CD14-positive monocyte (primary cell): ENCODE data around the gene C10orf143. TPM values are rescaled to one million over a fixed set of nuclear protein-coding genes. Genes with fewer than 3 reads are reported as not detected.

Experiments used
- DNase-seq, 3 donors: peaks; one replicate each; pipeline ENCODE4 v3.0.0-alpha.2; 2011 to 2022
- H2AFZ ChIP-seq: 2 replicates; pipeline ENCODE4 v1.6.0; 2012; ENCODE audit warnings: mild to moderate bottlenecking, low read depth, low read length, inconsistent platforms; ENCODE audit not compliant: insufficient read depth, poor library complexity, severe bottlenecking
- H3K27ac ChIP-seq, 2 donors: 1 replicate in 1 of 2; 2 replicates in 1 of 2; pipeline ENCODE4 v1.5.1; 2012 to 2013; ENCODE audit warnings: low read length in 2 of 2, control low read depth in 1 of 2, inconsistent platforms in 1 of 2, low read depth in 1 of 2, mild to moderate bottlenecking in 1 of 2
- H3K27me3 ChIP-seq, 2 donors: one replicate each; pipeline versions ENCODE4 v1.6.0 to v1.6.1; 2011 to 2013; ENCODE audit warnings: low read length in 2 of 2; ENCODE audit not compliant: control insufficient read depth in 2 of 2, insufficient read depth in 2 of 2
- H3K36me3 ChIP-seq, 2 donors: replicated peaks in 1 of 2; 1 replicate in 1 of 2; 2 replicates in 1 of 2; pipeline versions ENCODE4 v1.5.1 to v1.6.1; 2012 to 2013; ENCODE audit warnings: low read length in 2 of 2, control low read depth in 1 of 2, inconsistent platforms in 1 of 2, mild to moderate bottlenecking in 1 of 2; ENCODE audit not compliant: insufficient read depth in 2 of 2, control insufficient read depth in 1 of 2
- H3K4me1 ChIP-seq, 2 donors: 1 replicate in 1 of 2; 2 replicates in 1 of 2; pipeline versions ENCODE4 v1.5.1 to v1.6.1; 2012 to 2013; ENCODE audit warnings: low read length in 2 of 2, control low read depth in 1 of 2, inconsistent platforms in 1 of 2, mild to moderate bottlenecking in 1 of 2, moderate library complexity in 1 of 2; ENCODE audit not compliant: insufficient read depth in 2 of 2, control insufficient read depth in 1 of 2
- H3K4me2 ChIP-seq: replicated peaks from 2 replicates; pipeline ENCODE3; 2012; ENCODE audit warnings: low read length, moderate library complexity, mild to moderate bottlenecking; ENCODE audit not compliant: poor library complexity, severe bottlenecking; ENCODE audit errors: extremely low read depth
- H3K4me3 ChIP-seq, 3 experiments: fragments of 200-600 bp in 1 of 3; sonication (generic) in 1 of 3; replicated peaks in 1 of 3; 1 replicate in 2 of 3; 2 replicates in 1 of 3; pipeline ENCODE4 v1.5.1; 2011 to 2013; ENCODE audit warnings: low read length in 3 of 3, mild to moderate bottlenecking in 3 of 3, control low read depth in 2 of 3, low read depth in 2 of 3, inconsistent platforms in 1 of 3, moderate library complexity in 1 of 3
- H3K79me2 ChIP-seq: 2 replicates; pipeline ENCODE4 v1.6.0; 2012; ENCODE audit warnings: mild to moderate bottlenecking, control low read depth, inconsistent platforms, low read length, moderate library complexity; ENCODE audit not compliant: insufficient read depth
- H3K9ac ChIP-seq: 2 replicates; pipeline ENCODE4 v1.6.0; 2017; ENCODE audit warnings: low read length, mild to moderate bottlenecking; ENCODE audit not compliant: insufficient read depth, poor library complexity, severe bottlenecking
- H3K9me3 ChIP-seq, 2 donors: replicated peaks in 1 of 2; 1 replicate in 1 of 2; 2 replicates in 1 of 2; pipeline versions ENCODE4 v1.5.1 to v1.6.1; 2012 to 2013; ENCODE audit warnings: low read length in 2 of 2, control low read depth in 1 of 2; ENCODE audit not compliant: control insufficient read depth in 1 of 2, insufficient read depth in 1 of 2
- H4K20me1 ChIP-seq: 2 replicates; pipeline ENCODE4 v1.6.0; 2012; ENCODE audit warnings: mild to moderate bottlenecking, low read length, control low read depth, moderate library complexity; ENCODE audit not compliant: insufficient read depth
- H3K27ac Mint-ChIP-seq, 7 donors: one replicate each; pipeline ENCODE4 v1.8.0; 2020; ENCODE audit warnings: mild to moderate bottlenecking in 7 of 7, mixed read lengths in 7 of 7, moderate library complexity in 6 of 7, inconsistent platforms in 2 of 7
- H3K27me3 Mint-ChIP-seq, 3 donors: one replicate each; pipeline ENCODE4 v1.8.0; 2021 to 2022; ENCODE audit warnings: low read depth in 3 of 3, mild to moderate bottlenecking in 3 of 3, mixed read lengths in 3 of 3, moderate library complexity in 3 of 3, inconsistent platforms in 1 of 3
- H3K36me3 Mint-ChIP-seq, 2 donors: one replicate each; pipeline ENCODE4 v1.8.0; 2020; ENCODE audit warnings: mixed read lengths in 2 of 2, inconsistent platforms in 1 of 2, mild to moderate bottlenecking in 1 of 2
- H3K4me1 Mint-ChIP-seq: one replicate; pipeline ENCODE4 v1.8.0; 2020; ENCODE audit warnings: mild to moderate bottlenecking, mixed read lengths
- H3K4me3 Mint-ChIP-seq, 2 donors: one replicate each; pipeline ENCODE4 v1.8.0; 2020; ENCODE audit warnings: mild to moderate bottlenecking in 2 of 2, mixed read lengths in 2 of 2, moderate library complexity in 1 of 2
- H3K9me3 Mint-ChIP-seq, 7 donors: one replicate each; pipeline ENCODE4 v1.8.0; 2020 to 2022; ENCODE audit warnings: mixed read lengths in 7 of 7, mild to moderate bottlenecking in 6 of 7, moderate library complexity in 6 of 7, inconsistent platforms in 2 of 7
- CTCF ChIP-seq: fragments of 200-600 bp; IDR thresholded peaks from one replicate; pipeline ENCODE4 v1.8.0; 2022; ENCODE audit warnings: antibody characterized with exemption, mild to moderate bottlenecking
- WGBS: methylation state at CpG from one replicate; pipeline ENCODE4 v1.1.5; 2013; ENCODE audit warnings: missing lambda C conversion rate; ENCODE audit not compliant: insufficient coverage; 5-methylcytosine and 5-hydroxymethylcytosine counted together
- intact Hi-C, 2 donors: fragments of 100-400 bp; cut with micrococcal nuclease; formaldehyde crosslinking; loops; one replicate each; pipeline versions ENCODE4 v1.15.0 to v1.15.1; 2023
- polyA plus RNA-seq, 3 donors: library from polyadenylated mRNA; depleted of rRNA in 1 of 3; unstranded in 2 of 3; stranded (reverse) in 1 of 3; fragments of 300-500 nt in 2 of 3; fragments of >200 nt in 1 of 3; fragmentation: Illumina TruSeq in 2 of 3; gene quantifications; 1 replicate in 2 of 3; 2 replicates in 1 of 3; pipeline ENCODE4 v1.2.3, GENCODE V29; 2012 to 2021

The C10orf143 gene
- polyA plus RNA-seq, 3 donors, result 3.6 to 11.6 (median 8.0) TPM

- Histone ChIP-seq H2AFZ (no peak overlapping the region), H3K27ac (no peak overlapping the region), H3K4me1 (no peaks in the 10 kb centered on the region), H4K20me1 (no peaks in the 10 kb centered on the region), H3K9ac (no peak overlapping the region), H3K36me3 (no peaks in the 10 kb centered on the region), H3K4me2 (no peak overlapping the region), H3K27me3 (no peaks in the 10 kb centered on the region), H3K79me2 (no peaks in the 10 kb centered on the region), H3K9me3 (no peaks in the 10 kb centered on the region), H3K4me3 (no peak overlapping the region)
- TF ChIP-seq CTCF, result no peak
- DNase-seq, result no peak
- H3K27me3 Mint-ChIP-seq, result no peaks in the 10 kb centered on the region
- H3K36me3 Mint-ChIP-seq, result peaks cover 0 to 4% of the 10 kb centered on the region in 2 donors
- WGBS, result 96% methylated on average over 4 of the region's 7 CpGs
- H3K4me1 Mint-ChIP-seq, result no peaks in the 10 kb centered on the region
- peaks cover 0 to 3% (median 2%) of the 10 kb centered on the region in 7 donors for H3K9me3 Mint-ChIP-seq
- intact Hi-C loops, result no loop called here
- no peak overlapping the region for H3K27ac Mint-ChIP-seq
- no peak overlapping the region for H3K4me3 Mint-ChIP-seq
These were observed 43.9 kb downstream of the C10orf143 start for GRCh38 chr10:130066743-130067142.

- H3K4me3 ChIP-seq, result no peak overlapping the region
- no peak overlapping the region for H3K4me3 Mint-ChIP-seq
- H4K20me1 ChIP-seq, result no peaks in the 10 kb centered on the region
- peaks cover 0 to 4% of the 10 kb centered on the region in 2 donors for H3K36me3 Mint-ChIP-seq
- H2AFZ ChIP-seq, result no peak overlapping the region
- 96% methylated on average over 9 of the region's 10 CpGs for WGBS
- H3K9ac ChIP-seq, result no peak overlapping the region
- no peak for TF ChIP-seq CTCF
- no peaks in the 10 kb centered on the region for H3K4me1 Mint-ChIP-seq
- H3K9me3 ChIP-seq, result no peaks in the 10 kb centered on the region
- DNase-seq, result no peak
- H3K79me2 ChIP-seq, result no peaks in the 10 kb centered on the region
- H3K9me3 Mint-ChIP-seq, result peaks cover 0 to 3% (median 0%) of the 10 kb centered on the region in 7 donors
- H3K4me1 ChIP-seq, result no peaks in the 10 kb centered on the region
- no peaks in the 10 kb centered on the region for H3K27me3 ChIP-seq
- no peaks in the 10 kb centered on the region for H3K36me3 ChIP-seq
- no peak overlapping the region for H3K27ac Mint-ChIP-seq
- H3K4me2 ChIP-seq, result no peak overlapping the region
- no peak overlapping the region for H3K27ac ChIP-seq
- intact Hi-C loops, result no loop called here
- no peaks in the 10 kb centered on the region for H3K27me3 Mint-ChIP-seq
These were observed 45.4 kb downstream of the C10orf143 start for GRCh38 chr10:130065251-130065650.
